HEK293T (cell line): ENCODE data around the gene KRTAP1-4.
"Not testable (repeated sequence)": the region's sequence is repeated elsewhere in the genome, so short reads cannot be mapped to it uniquely, and the experiment has no call there.

ENCODE experiments used
- CTCF ChIA-PET: fragments of 350-600 bp; formaldehyde crosslinking; extraction: SDS; loops from one replicate; lab custom pipeline; 2021; ENCODE audit warnings: antibody characterized with exemption, inconsistent platforms; lab: Yijun Ruan, JAX
- POLR2A ChIA-PET: fragments of 350-600 bp; formaldehyde crosslinking; extraction: SDS; loops from one replicate; lab custom pipeline; 2020; ENCODE audit warnings: antibody characterized with exemption, inconsistent platforms; lab: Yijun Ruan, JAX
- DNase-seq: peaks from one replicate; pipeline ENCODE4 v3.0.0; 2012; ENCODE audit warnings: mixed read lengths; ENCODE audit errors: extremely low spot score
- ARNT ChIP-seq: fragments of 450-650 bp; IDR thresholded peaks from 2 replicates; pipeline ENCODE4 v1.6.1; 2017; ENCODE audit warnings: mild to moderate bottlenecking
- BHLHE40 ChIP-seq: fragments of 450-650 bp; IDR thresholded peaks from 2 replicates; pipeline ENCODE4 v1.6.1; 2016; ENCODE audit warnings: mild to moderate bottlenecking, moderate library complexity, borderline replicate concordance
- CTBP1 ChIP-seq: fragments of 450-650 bp; IDR thresholded peaks from 2 replicates; pipeline ENCODE4 v1.6.1; 2016; ENCODE audit warnings: borderline replicate concordance
- ELF4 ChIP-seq: fragments of 450-650 bp; IDR thresholded peaks from 2 replicates; pipeline ENCODE4 v1.6.1; 2017; ENCODE audit warnings: antibody characterized with exemption
- FOXA1 ChIP-seq: fragments of 450-650 bp; IDR thresholded peaks from 2 replicates; pipeline ENCODE4 v1.6.1; 2016; ENCODE audit warnings: mild to moderate bottlenecking
- FOXK2 ChIP-seq: fragments of 450-650 bp; IDR thresholded peaks from 2 replicates; pipeline ENCODE4 v1.6.1; 2016; ENCODE audit warnings: mild to moderate bottlenecking
- FOXM1 ChIP-seq: fragments of 450-650 bp; IDR thresholded peaks from 2 replicates; pipeline ENCODE4 v1.6.1; 2017; ENCODE audit warnings: mild to moderate bottlenecking, borderline replicate concordance
- HDGF ChIP-seq: fragments of 450-650 bp; IDR thresholded peaks from 2 replicates; pipeline ENCODE4 v1.6.1; 2017; ENCODE audit warnings: antibody characterized with exemption, borderline replicate concordance
- L3MBTL2 ChIP-seq: fragments of 450-650 bp; conservative IDR thresholded peaks from 2 replicates; pipeline ENCODE4 v1.6.1; 2016; ENCODE audit warnings: mild to moderate bottlenecking
- LEF1 ChIP-seq: fragments of 450-650 bp; IDR thresholded peaks from 2 replicates; pipeline ENCODE4 v1.6.1; 2017; ENCODE audit warnings: mild to moderate bottlenecking, borderline replicate concordance
- NFRKB ChIP-seq: fragments of 450-650 bp; IDR thresholded peaks from 2 replicates; pipeline ENCODE4 v1.6.1; 2016; ENCODE audit warnings: mild to moderate bottlenecking, moderate library complexity
- SP1 ChIP-seq: fragments of 450-650 bp; IDR thresholded peaks from 2 replicates; pipeline ENCODE4 v1.6.1; 2017
- SUZ12 ChIP-seq: fragments of 450-650 bp; IDR thresholded peaks from 2 replicates; pipeline ENCODE4 v1.6.1; 2016; ENCODE audit warnings: mild to moderate bottlenecking
- TARDBP ChIP-seq: fragments of 450-650 bp; IDR thresholded peaks from 2 replicates; pipeline ENCODE4 v1.6.1; 2016
- ZNF384 ChIP-seq: fragments of 450-650 bp; IDR thresholded peaks from 2 replicates; pipeline ENCODE4 v1.6.1; 2016
- TF ChIP-seq, protein P1 (sequence below): fragments of 450-650 bp; IDR thresholded peaks from 2 replicates; pipeline ENCODE4 v1.6.1; 2016

The KRTAP1-4 gene

DNA sequence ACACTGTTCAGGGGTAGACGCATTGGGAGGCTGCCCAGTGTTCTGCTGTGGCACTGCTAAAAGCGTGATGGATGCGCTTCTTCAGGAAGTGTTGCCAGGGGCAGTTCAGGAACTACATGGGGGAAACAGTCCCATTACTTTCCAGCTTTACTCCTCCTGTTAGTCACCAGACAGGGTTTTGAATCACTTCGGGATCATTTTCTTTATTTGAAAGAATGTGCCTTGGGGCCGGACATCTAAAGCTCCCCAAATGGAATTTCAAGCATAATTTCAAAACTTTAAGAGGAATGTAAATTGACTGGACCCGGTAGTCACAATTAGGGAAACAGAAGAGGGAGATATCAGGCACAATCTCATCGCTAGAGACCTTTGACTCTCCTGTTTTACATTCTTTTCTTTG, 18.4 kb upstream of the KRTAP1-4 start:
- ChIA-PET CTCF (no interaction called here), POLR2A (no interaction called here)
- TF ChIP-seq FOXK2, result no peak
- no peak for DNase-seq

DNA sequence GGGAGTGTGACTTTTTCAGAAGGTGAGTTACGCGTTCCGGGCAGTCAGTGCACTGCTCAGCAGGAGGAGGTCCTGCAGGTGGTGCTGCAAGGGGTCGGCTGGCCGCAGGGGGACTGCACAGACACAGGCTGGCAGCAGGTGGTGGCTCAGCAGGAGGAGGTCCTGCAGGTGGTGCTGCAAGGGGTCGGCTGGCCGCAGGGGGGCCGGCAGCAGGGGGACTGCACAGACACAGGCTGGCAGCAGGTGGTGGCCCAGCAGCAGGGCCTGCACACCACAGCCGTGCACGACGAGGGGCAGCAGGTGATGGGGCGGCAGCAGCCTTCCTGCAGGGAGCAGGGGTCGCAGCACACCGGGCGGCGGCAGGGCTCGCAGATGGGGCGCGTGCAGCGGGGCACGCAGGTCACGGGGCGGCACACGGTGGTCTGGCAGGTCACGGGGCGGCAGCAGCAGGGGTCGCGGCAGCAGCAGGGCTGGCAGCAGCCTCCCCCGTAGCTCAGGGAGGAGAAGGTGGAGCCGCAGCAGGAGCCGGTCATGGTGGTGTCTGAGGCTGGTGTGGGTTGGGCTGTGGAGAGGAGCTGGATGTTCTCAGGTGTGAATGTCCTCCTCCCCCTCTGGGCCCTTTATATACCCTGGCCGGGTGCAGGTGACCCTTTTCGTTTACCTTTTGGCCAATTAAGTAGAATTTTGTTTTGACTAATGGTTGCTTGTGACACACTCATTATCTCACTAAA, 16.9 kb upstream of the KRTAP1-4 start, which contains the start of gene KRTAP2-1:
KRTAP2-1 (minus strand) TSS at position 582 of the 731 bp plus-strand sequence; CDS start at position 533, 49 bp downstream.
- CTCF ChIA-PET, POLR2A ChIA-PET: not testable (repeated sequence)

DNA sequence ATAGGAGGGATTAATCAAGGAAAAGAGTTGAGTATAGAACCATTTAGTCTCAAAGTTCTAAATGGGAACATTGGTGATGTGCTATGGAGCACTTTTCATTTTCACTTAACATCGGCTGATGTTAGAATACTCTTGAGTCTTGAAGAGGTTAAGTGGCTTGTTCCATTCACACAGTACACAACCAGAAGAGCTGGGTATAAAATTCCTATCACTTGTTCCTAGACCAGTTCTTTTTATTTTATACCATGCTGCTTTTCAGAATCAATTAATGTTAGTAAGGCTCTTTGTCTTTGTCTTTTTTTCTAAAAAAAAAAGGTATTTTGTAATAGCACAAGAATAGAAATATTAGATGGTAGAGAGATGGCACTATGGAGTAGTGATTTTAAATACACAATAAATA, 13.0 kb upstream of the KRTAP1-4 start:
- no peak for TF ChIP-seq ARNT
- TF ChIP-seq HDGF, result no peak
- no peak for TF ChIP-seq CTBP1
- TF ChIP-seq, protein P1, sequence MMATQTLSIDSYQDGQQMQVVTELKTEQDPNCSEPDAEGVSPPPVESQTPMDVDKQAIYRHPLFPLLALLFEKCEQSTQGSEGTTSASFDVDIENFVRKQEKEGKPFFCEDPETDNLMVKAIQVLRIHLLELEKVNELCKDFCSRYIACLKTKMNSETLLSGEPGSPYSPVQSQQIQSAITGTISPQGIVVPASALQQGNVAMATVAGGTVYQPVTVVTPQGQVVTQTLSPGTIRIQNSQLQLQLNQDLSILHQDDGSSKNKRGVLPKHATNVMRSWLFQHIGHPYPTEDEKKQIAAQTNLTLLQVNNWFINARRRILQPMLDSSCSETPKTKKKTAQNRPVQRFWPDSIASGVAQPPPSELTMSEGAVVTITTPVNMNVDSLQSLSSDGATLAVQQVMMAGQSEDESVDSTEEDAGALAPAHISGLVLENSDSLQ, result no peak
- TF ChIP-seq ZNF384, result no peak
- TF ChIP-seq BHLHE40, result no peak
- TF ChIP-seq ELF4, result no peak
- TF ChIP-seq TARDBP, result no peak
- no peak for TF ChIP-seq LEF1
- no peak for TF ChIP-seq NFRKB
- TF ChIP-seq SP1, result no peak
- no peak for TF ChIP-seq FOXA1
- TF ChIP-seq FOXM1, result no peak
- no peak for TF ChIP-seq SUZ12
- TF ChIP-seq FOXK2, result no peak
- TF ChIP-seq L3MBTL2, result no peak
- ChIA-PET CTCF (no interaction called here), POLR2A (no interaction called here)
- no peak for DNase-seq

More for the DNA sequence above, 16.9 kb upstream of the KRTAP1-4 start, which contains the start of gene KRTAP2-1:
- DNase-seq, result not testable (repeated sequence)

DNA sequence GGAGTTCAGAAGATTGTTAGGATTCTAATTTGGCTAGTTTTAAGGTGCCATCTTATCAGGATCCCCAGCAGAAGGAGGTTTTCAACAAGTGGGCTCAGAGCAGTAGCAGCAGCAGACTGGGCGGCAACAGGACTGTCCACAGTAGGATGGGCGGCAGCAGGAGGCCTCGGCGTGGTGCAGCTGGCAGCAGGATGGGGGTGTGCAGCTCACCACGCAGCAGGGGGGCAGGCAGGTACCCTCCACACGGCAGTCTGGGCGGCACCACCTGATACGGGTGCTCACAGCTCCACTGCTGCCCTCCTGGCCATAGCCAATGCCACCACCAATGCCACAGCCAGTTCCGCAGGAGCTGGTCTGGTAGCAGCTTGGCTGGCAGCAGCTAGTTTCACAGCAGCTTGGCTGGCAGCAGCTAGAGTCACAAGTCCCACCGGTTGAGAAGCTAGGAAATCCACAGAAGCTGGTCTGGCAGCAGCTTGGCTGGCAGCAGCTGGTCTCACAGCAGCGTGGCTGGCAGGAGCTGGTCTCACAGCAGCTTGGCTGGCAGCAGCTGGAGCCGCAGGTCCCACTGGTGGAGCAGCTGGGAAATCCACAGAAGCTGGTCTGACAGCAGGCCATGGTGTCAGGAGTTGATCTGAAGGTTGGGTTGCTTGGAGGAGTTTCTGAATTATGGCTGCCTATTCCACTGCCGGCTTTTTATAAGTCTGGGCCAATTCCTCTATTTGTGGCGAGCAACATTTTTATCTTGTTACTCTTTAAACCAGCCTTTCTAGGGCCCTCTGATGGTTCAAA, 11.0 kb upstream of the KRTAP1-4 start, which contains the start of gene KRTAP1-1:
KRTAP1-1 (minus strand) TSS at position 668 of the 789 bp plus-strand sequence; CDS start at position 615, 53 bp downstream.
- CTCF ChIA-PET, DNase-seq, POLR2A ChIA-PET: not testable (repeated sequence)

DNA sequence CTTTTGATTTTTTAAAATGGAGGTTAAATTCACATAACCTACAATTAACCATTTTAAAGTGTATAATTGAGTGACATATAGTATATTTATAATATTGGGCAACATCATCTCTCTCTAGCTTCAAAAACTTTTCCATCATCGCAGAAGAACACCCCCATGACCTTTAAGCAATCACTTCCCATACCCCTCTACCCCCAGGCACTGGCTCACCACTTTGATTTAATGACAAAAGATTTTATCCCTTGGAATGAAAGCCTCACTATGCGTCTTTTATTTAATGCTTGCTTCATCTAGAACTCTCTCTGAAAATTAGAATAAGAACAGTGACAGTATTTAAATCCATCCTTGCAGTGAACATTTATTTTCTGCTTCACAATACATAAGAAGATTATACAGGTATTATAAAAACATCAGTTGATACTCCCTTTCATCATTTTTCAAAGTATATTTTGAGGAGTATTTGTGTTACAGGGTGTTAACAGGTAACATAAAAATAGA, 7.9 kb upstream of the KRTAP1-4 start:
- ChIA-PET POLR2A (no interaction called here), CTCF (no interaction called here)
- no peak for TF ChIP-seq SP1
- TF ChIP-seq FOXM1, result no peak
- TF ChIP-seq ELF4, result no peak
- TF ChIP-seq LEF1, result no peak
- no peak for TF ChIP-seq L3MBTL2
- no peak for TF ChIP-seq FOXA1
- TF ChIP-seq HDGF, result no peak
- TF ChIP-seq ARNT, result no peak
- TF ChIP-seq SUZ12, result no peak
- TF ChIP-seq CTBP1, result no peak
- TF ChIP-seq BHLHE40, result no peak
- no peak for TF ChIP-seq FOXK2
- TF ChIP-seq ZNF384, result no peak
- no peak for TF ChIP-seq TARDBP
- TF ChIP-seq, protein P1, result no peak
- TF ChIP-seq NFRKB, result no peak
- no peak for DNase-seq

DNA sequence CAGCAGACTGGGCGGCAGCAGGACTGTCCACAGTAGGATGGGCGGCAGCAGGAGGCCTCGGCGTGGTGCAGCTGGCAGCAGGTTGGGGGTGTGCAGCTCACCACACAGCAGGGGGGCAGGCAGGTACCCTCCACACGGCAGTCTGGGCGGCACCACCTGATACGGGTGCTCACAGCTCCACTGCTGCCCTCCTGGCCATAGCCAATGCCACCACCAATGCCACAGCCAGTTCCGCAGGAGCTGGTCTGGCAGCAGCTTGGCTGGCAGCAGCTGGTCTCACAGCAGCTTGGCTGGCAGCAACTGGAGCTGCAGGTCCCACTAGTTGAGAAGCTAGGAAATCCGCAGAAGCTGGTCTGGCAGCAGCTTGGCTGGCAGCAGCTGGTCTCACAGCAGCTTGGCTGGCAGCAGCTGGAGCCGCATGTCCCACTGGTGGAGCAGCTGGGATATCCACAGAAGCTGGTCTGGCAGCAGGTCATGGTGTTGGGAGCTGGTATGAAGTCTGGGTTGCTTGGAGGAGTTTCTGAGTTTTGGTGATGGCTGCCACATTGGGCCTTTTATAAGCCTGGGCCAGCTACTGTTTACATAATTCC, 4.4 kb upstream of the KRTAP1-4 start, which contains the start of gene KRTAP1-3:
KRTAP1-3 (minus strand) TSS at position 529 of the 590 bp plus-strand sequence; CDS start at position 476, 53 bp downstream.
- DNase-seq, CTCF ChIA-PET, POLR2A ChIA-PET: not testable (repeated sequence)
